ENCODE results near the gene SCFD2. TPM values are rescaled to one million over a fixed set of nuclear protein-coding genes. Genes with fewer than 3 reads are reported as not detected.
"Not testable (repeated sequence)": the region's sequence is repeated elsewhere in the genome, so short reads cannot be mapped to it uniquely, and the experiment has no call there.

The SCFD2 gene
- total RNA-seq, 2 experiments from 2014 or later, result 12.6 to 14.6 TPM

DNA sequence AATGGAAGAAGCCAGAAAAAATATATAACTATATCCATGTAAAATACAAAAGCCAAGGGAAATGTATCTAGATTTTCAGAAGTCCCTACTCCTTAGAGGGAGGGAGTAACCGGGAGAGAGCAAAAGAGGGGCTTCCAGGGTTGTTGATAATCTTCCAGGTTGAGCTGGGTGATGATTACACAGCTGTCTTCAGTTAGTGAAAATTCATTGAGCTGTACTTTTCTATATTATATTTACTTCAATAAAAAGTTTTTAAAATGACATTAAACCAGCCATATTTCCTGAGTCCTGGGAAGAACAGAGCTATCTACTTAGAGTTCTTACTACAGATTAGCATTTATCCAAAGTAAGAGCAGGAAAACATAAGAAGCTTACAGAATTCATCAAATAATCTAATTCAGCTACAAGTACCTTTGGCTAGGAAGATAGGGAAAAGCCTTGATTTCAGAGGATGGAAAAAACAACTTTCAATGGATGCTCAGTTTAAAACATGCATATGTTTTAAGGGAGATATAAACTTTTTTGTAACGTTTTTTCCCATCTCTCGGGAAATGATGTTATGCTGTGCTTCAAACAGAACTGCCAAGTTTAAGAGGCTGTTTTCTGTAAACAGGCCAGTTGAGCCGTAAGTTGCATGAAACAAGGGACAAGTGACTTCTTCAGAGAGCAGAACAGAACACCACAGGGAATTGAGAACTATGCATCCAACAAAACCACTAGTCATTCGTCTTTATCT, 204.6 kb downstream of the SCFD2 start:
- no peak for DNase-seq
- H3K27me3 Mint-ChIP-seq, result no peaks in the 10 kb centered on the region
- H3K4me3 Mint-ChIP-seq, result no peak overlapping the region
- H3K27ac Mint-ChIP-seq, result no peak overlapping the region
- H3K4me1 Mint-ChIP-seq, result no peaks in the 10 kb centered on the region
- ChIA-PET POLR2A (no interaction called here), CTCF (no interaction called here)
- H3K36me3 Mint-ChIP-seq (ENCODE audit: low read depth), result peaks cover 5% of the 10 kb centered on the region
- H3K9me3 Mint-ChIP-seq, result peaks cover under 1% of the 10 kb centered on the region

DNA sequence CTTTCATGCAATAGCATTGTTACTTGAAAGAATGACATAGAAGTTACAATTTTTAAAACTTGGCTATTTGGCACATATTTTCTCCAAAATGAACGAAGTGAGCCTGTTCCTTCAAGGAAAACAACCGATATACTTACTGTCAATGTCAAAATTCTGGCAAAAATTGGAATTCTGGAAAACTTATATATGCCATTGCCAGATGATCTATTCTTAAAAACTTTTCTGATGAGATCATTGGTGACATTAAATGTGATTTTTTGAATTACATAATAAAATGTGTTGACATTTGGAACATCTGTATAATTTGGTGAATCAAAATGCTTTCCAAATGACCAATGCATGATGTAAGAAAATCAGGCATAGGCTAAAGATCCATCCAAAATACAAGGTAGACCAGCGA, 209.0 kb downstream of the SCFD2 start:
- ChIA-PET CTCF (no interaction called here), POLR2A (no interaction called here)
- no peaks in the 10 kb centered on the region for H3K27me3 Mint-ChIP-seq
- no peak for DNase-seq
- H3K27ac Mint-ChIP-seq, result no peak overlapping the region
- no peaks in the 10 kb centered on the region for H3K4me1 Mint-ChIP-seq
- peaks cover 9% of the 10 kb centered on the region for H3K36me3 Mint-ChIP-seq (ENCODE audit: low read depth)
- peaks cover 5% of the 10 kb centered on the region for H3K9me3 Mint-ChIP-seq
- H3K4me3 Mint-ChIP-seq, result no peak overlapping the region

DNA sequence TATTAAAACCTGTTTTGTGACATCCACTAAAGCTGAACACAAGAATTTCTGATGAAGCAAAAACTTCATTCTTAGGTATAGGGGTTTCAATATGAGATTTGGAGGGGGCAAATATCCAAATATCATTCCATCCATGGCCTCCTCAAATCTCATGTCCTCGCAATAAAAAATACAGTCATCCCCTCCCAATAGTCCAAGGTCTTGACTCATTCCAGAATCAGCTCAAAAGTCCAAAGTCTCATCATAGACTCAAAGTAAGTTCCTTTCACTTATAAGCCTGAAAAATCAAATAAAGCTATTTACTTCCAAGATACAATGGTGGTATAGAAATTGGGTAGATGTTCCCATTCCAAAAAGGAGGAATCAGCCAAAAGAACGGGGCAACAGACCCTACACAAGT, 213.4 kb downstream of the SCFD2 start:
- no peaks in the 10 kb centered on the region for H3K27me3 Mint-ChIP-seq
- peaks cover 5% of the 10 kb centered on the region for H3K9me3 Mint-ChIP-seq
- ChIA-PET POLR2A (no interaction called here), CTCF (no interaction called here)
- peaks cover 6% of the 10 kb centered on the region for H3K36me3 Mint-ChIP-seq (ENCODE audit: low read depth)
- no peak overlapping the region for H3K27ac Mint-ChIP-seq
- no peak overlapping the region for H3K4me3 Mint-ChIP-seq
- H3K4me1 Mint-ChIP-seq, result no peaks in the 10 kb centered on the region
- DNase-seq, result no peak

DNA sequence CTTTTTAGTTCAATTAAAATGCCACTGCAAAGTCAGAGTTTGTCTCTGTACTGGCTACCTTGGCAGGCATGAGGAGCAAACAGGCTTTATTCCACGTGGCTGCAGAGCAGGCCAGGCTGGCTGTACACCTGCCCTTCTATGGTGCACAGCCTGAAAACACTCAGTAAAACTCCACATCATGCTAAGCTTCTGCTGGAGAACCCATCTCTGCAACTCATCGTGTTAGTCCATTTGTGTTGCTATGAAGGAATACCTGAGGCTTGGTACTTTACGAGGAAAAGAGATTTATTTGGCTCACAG, 214.4 kb downstream of the SCFD2 start:
- Mint-ChIP-seq H3K4me1 (no peaks in the 10 kb centered on the region), H3K27ac (no peak overlapping the region), H3K4me3 (no peak overlapping the region), H3K9me3 (peaks cover 5% of the 10 kb centered on the region), H3K36me3 (ENCODE audit: low read depth) (peaks cover 6% of the 10 kb centered on the region), H3K27me3 (no peaks in the 10 kb centered on the region)
- POLR2A ChIA-PET, result no interaction called here
- CTCF ChIA-PET, result no interaction called here
- DNase-seq, result no peak

DNA sequence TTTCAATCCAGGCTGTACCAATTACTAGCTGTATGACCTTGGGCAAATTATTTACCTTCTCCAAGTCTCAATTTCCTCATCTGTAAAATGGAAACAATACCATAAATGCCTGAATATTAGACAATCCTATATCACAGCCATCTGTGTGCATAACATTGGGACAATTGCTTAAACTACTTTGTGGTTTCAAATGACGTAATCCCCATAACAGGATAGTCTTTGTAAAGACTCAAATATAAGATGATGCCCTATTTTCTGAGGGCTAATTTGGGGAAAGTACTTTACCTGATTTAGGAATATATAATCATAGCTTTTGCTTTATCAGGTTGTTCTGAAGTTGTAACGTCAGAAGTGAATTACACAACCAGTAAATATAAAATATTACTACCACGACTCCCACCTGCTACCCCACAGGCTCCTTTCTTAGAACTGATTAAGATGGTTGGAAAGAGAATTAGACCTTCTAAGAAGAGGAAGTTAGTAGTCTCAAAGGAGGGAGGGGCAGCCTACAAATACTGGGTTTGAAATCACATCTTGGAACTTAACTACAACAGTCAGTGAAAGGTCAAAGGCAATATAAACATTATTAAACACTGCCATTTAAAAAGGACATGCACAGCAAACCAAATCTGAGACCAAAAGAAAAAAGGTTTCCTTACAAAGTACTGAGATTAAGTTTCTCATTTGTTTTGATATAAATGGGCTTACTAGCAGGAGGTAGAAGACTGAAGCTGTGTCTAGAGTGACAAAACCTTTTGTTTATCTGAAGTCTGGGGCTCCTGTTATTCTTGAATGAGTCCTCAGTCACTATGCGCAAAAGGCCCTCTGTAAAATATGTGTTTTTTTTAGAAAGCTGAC, 215.0 kb downstream of the SCFD2 start:
- ChIA-PET CTCF (no interaction called here), POLR2A (no interaction called here)
- H3K9me3 Mint-ChIP-seq, result peaks cover 5% of the 10 kb centered on the region
- H3K27ac Mint-ChIP-seq, result no peak overlapping the region
- DNase-seq, result no peak
- no peak overlapping the region for H3K4me3 Mint-ChIP-seq
- H3K27me3 Mint-ChIP-seq, result no peaks in the 10 kb centered on the region
- no peaks in the 10 kb centered on the region for H3K4me1 Mint-ChIP-seq
- H3K36me3 Mint-ChIP-seq (ENCODE audit: low read depth), result peaks cover 6% of the 10 kb centered on the region

DNA sequence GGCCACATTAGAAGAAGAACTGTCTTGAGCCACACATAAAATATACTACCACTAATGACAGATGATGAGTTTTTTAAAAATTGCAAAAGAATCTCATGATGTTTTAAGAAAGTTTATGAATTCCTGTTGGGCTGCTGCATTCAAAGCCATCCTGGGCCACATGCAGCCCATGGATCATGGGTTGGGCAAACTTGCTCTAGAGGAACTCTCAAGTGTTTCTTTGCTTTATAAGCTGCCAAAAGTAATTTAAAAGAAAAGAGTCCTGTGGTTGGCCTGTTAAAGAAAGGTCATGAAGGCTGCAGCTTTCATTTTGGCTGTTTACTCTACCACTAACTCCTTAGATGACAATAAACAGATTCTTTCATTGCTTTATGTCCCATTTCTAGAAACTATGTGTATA, 218.2 kb downstream of the SCFD2 start:
- ChIA-PET CTCF (no interaction called here), POLR2A (no interaction called here)
- Mint-ChIP-seq H3K36me3 (ENCODE audit: low read depth) (peaks cover 13% of the 10 kb centered on the region), H3K4me1 (no peaks in the 10 kb centered on the region), H3K4me3 (no peak overlapping the region), H3K27ac (no peak overlapping the region), H3K9me3 (no peaks in the 10 kb centered on the region), H3K27me3 (no peaks in the 10 kb centered on the region)
- DNase-seq, result no peak

DNA sequence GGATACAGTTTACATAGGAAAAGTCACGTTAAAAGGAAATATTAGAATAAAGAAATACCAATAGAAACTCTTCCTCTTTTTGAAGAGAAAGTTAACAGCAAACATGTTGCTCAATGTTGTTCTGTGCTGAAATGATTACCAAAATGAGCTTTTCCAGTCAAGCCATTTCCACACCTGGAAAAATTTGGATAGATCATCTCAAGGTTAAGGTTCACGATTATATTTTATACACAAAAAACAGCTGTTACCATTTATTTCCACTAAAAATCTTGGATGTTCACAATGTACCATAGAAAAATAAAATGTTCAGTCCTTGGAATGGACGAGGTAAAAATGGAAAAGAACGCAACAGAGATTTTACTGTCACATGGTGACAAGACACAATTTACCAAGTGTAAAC, 218.7 kb downstream of the SCFD2 start:
- Mint-ChIP-seq H3K4me1 (no peaks in the 10 kb centered on the region), H3K27ac (no peak overlapping the region), H3K4me3 (no peak overlapping the region), H3K27me3 (no peaks in the 10 kb centered on the region), H3K9me3 (no peaks in the 10 kb centered on the region), H3K36me3 (ENCODE audit: low read depth) (peaks cover 13% of the 10 kb centered on the region)
- CTCF ChIA-PET, result no interaction called here
- POLR2A ChIA-PET, result no interaction called here
- no peak for DNase-seq

DNA sequence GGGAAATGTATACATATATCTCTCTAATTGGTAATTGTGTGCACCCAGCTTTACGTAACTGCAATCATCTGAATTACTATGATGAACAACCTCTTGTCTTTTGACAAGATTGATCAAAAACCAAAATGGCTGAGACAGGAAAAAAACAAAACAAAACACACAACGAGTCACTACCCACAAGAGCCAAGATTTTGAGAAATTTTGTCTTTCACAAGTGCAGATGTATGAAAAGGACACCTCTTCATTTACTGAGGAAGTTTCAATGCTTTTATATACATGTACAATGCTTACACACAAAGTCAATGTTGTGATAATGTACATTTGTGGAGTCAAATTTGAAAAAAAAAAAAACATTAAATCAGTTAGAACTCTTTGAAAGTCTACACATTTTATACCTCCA, 224.6 kb downstream of the SCFD2 start:
- no peak for DNase-seq
- ChIA-PET POLR2A (no interaction called here), CTCF (no interaction called here)
- no peak overlapping the region for H3K27ac Mint-ChIP-seq
- no peak overlapping the region for H3K4me3 Mint-ChIP-seq
- H3K4me1 Mint-ChIP-seq, result peaks cover 4% of the 10 kb centered on the region
- H3K36me3 Mint-ChIP-seq (ENCODE audit: low read depth), result peaks cover 19% of the 10 kb centered on the region
- no peaks in the 10 kb centered on the region for H3K27me3 Mint-ChIP-seq
- H3K9me3 Mint-ChIP-seq, result no peaks in the 10 kb centered on the region

DNA sequence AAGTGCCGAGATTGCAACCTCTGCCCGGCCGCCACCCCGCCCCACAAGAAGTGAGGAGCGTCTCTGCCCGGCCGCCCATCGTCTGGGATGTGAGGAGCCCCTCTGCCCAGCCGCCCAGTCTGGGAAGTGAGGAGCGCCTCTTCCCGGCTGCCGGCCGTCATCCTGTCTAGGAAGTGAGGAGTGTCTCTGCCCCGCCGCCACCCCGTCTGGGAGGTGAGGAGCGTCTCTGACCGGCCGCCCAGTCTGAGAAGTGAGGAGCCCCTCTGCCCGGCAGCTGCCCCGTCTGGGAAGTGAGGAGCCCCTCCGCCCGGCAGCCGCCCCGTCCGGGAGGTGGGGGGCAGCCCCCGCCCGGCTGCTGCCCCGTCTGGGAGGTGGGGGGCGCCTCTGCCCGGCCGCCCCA, 226.6 kb downstream of the SCFD2 start:
- H3K27ac Mint-ChIP-seq, POLR2A ChIA-PET, CTCF ChIA-PET, DNase-seq, H3K27me3 Mint-ChIP-seq, H3K4me3 Mint-ChIP-seq, H3K4me1 Mint-ChIP-seq, H3K9me3 Mint-ChIP-seq: not testable (repeated sequence)
- peaks cover 11% of the 10 kb centered on the region for H3K36me3 Mint-ChIP-seq (ENCODE audit: low read depth)

DNA sequence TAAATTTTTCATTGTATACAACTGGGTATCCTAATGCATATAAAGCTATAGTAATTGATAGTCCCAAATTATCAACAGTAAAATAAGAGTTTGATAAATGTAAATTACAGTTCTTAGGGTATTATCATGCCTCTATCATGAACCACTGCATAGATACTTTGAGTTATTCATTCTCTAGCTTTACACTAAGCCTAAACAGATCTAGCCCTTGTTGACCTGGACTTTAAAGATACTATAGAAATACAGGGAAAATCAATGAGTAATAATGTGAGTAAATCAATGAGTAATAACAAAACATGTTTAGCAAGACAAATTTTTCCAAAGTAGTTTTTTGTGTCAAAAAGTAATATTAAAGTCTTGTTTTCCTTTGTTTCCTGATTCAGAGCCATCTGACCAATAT, 228.4 kb downstream of the SCFD2 start:
- Mint-ChIP-seq H3K27ac (no peak overlapping the region), H3K4me3 (no peak overlapping the region), H3K4me1 (peaks cover 6% of the 10 kb centered on the region), H3K9me3 (no peaks in the 10 kb centered on the region), H3K36me3 (ENCODE audit: low read depth) (peaks cover 9% of the 10 kb centered on the region), H3K27me3 (no peaks in the 10 kb centered on the region)
- DNase-seq, result no peak
- ChIA-PET CTCF (no interaction called here), POLR2A (no interaction called here)

DNA sequence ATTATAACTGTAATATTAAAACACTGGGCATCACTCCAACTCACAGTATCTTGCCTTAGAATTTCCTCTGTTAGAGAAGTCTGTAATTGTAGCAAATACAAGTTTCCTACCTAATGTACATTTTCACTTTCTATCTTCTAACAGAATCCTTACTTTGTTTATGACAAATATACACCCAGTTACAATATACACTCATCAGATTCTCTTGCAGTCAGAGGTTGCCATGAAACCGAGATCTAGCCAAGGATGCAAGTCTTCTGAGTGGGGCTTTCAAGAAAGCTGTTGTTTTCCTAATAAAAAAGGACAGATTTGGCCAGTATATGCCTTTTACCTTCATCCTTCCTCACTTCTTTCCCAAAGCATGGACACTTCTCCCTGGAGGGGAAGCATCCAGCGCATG, 228.9 kb downstream of the SCFD2 start:
- peaks cover 9% of the 10 kb centered on the region for H3K36me3 Mint-ChIP-seq (ENCODE audit: low read depth)
- no peaks in the 10 kb centered on the region for H3K27me3 Mint-ChIP-seq
- no peak overlapping the region for H3K27ac Mint-ChIP-seq
- ChIA-PET POLR2A (no interaction called here), CTCF (no interaction called here)
- H3K4me1 Mint-ChIP-seq, result peaks cover 6% of the 10 kb centered on the region
- DNase-seq, result no peak
- H3K4me3 Mint-ChIP-seq, result no peak overlapping the region
- H3K9me3 Mint-ChIP-seq, result no peaks in the 10 kb centered on the region

DNA sequence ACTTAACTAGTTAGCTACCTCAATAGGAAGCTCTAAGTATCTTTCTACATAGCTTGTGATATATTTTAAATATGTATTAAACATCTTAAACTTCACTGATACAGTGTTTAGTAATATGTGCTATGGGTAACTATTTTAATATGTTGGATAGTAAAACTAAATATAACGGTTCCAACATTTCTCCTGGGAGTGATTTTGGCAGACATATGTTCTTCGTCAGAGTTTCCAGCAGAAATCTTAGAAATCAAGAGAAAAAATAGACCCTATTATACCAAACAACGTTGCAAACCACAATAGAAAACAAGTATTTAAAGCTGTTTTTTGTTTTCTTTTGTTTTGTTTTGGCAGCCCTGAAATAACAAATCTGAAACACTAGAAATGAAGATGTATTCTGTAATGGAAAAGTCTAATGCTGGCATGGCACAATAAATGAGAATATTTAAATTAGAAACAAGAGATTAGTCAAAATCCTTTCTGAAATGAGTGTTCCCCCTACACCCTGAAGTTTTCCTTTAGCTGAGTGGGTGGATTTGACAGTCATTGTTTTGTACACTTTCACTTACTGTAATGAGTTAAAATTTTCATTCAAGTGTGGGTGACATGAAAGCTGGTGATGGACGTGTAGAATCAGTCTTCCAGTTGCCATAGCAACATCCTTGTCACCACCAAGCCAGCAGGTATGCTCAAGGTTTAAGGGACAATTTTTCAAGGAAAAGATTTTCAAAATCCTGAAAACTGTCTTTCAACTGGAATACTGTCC, 233.5 kb downstream of the SCFD2 start:
- Mint-ChIP-seq H3K27me3 (no peaks in the 10 kb centered on the region), H3K27ac (no peak overlapping the region), H3K36me3 (ENCODE audit: low read depth) (peaks cover 3% of the 10 kb centered on the region), H3K9me3 (no peaks in the 10 kb centered on the region), H3K4me1 (peaks cover 2% of the 10 kb centered on the region), H3K4me3 (no peak overlapping the region)
- POLR2A ChIA-PET, result no interaction called here
- no peak for DNase-seq
- CTCF ChIA-PET, result no interaction called here

DNA sequence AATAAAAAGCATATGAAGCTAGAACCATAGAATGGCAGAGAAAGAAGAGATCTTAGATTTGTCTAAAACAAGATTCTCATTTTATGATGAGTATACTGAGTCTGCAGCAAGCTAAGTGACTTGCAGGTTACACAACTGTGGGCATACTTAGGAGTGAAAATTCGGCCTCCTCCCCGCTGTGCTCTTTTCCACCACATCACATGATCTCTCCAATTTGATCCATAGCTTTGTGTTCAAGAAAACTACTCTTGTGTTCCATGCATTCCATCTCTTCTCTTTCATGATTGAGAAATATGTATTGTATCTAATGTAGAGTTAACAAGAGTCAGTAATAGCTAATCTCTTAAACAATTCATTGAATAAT, 234.3 kb downstream of the SCFD2 start:
- H3K4me3 Mint-ChIP-seq, result no peak overlapping the region
- no peak for DNase-seq
- POLR2A ChIA-PET, result no interaction called here

More for the DNA sequence above, 234.3 kb downstream of the SCFD2 start:
- Mint-ChIP-seq H3K9me3 (no peaks in the 10 kb centered on the region), H3K27ac (no peak overlapping the region), H3K4me1 (peaks cover 2% of the 10 kb centered on the region), H3K36me3 (ENCODE audit: low read depth) (peaks cover 3% of the 10 kb centered on the region), H3K27me3 (no peaks in the 10 kb centered on the region)
- CTCF ChIA-PET, result no interaction called here
